Immature natural killer cell (primary cell): ENCODE measurements around the gene LRRIQ4. TPM values are rescaled to one million over a fixed set of nuclear protein-coding genes. Genes with fewer than 3 reads are reported as not detected.

Experiments
- DNase-seq, 3 donors: peaks; one replicate each; pipeline ENCODE4 v3.0.0; 2022; ENCODE audit warnings: mixed read lengths in 1 of 3
- H3K27ac Mint-ChIP-seq, 6 donors: one replicate each; pipeline ENCODE4 v1.8.0; 2020; ENCODE audit warnings: mixed read lengths in 6 of 6, mild to moderate bottlenecking in 5 of 6, inconsistent platforms in 4 of 6, moderate library complexity in 3 of 6
- H3K27me3 Mint-ChIP-seq, 3 donors: one replicate each; pipeline ENCODE4 v1.8.0; 2020 to 2021; ENCODE audit warnings: low read depth in 3 of 3, mild to moderate bottlenecking in 3 of 3, mixed read lengths in 3 of 3, moderate library complexity in 3 of 3, inconsistent platforms in 1 of 3
- H3K36me3 Mint-ChIP-seq, 3 donors: one replicate each; pipeline ENCODE4 v1.8.0; 2020; ENCODE audit warnings: mixed read lengths in 3 of 3, inconsistent platforms in 2 of 3, mild to moderate bottlenecking in 2 of 3
- H3K4me1 Mint-ChIP-seq, 2 donors: one replicate each; pipeline ENCODE4 v1.8.0; 2020; ENCODE audit warnings: inconsistent platforms in 2 of 2, mild to moderate bottlenecking in 2 of 2, mixed read lengths in 2 of 2, moderate library complexity in 1 of 2
- H3K4me3 Mint-ChIP-seq, 5 donors: one replicate each; pipeline ENCODE4 v1.8.0; 2020; ENCODE audit warnings: mild to moderate bottlenecking in 5 of 5, mixed read lengths in 5 of 5, inconsistent platforms in 3 of 5, moderate library complexity in 3 of 5
- H3K9me3 Mint-ChIP-seq, 6 donors: one replicate each; pipeline ENCODE4 v1.8.0; 2020; ENCODE audit warnings: mild to moderate bottlenecking in 6 of 6, mixed read lengths in 6 of 6, inconsistent platforms in 4 of 6, moderate library complexity in 3 of 6
- polyA plus RNA-seq, 3 donors: library from polyadenylated mRNA; unstranded; fragments of 300-500 nt; fragmentation: Illumina TruSeq; gene quantifications; one replicate each; pipeline ENCODE4 v1.2.3, GENCODE V29; 2021

The LRRIQ4 gene
- not detected for polyA plus RNA-seq

DNA sequence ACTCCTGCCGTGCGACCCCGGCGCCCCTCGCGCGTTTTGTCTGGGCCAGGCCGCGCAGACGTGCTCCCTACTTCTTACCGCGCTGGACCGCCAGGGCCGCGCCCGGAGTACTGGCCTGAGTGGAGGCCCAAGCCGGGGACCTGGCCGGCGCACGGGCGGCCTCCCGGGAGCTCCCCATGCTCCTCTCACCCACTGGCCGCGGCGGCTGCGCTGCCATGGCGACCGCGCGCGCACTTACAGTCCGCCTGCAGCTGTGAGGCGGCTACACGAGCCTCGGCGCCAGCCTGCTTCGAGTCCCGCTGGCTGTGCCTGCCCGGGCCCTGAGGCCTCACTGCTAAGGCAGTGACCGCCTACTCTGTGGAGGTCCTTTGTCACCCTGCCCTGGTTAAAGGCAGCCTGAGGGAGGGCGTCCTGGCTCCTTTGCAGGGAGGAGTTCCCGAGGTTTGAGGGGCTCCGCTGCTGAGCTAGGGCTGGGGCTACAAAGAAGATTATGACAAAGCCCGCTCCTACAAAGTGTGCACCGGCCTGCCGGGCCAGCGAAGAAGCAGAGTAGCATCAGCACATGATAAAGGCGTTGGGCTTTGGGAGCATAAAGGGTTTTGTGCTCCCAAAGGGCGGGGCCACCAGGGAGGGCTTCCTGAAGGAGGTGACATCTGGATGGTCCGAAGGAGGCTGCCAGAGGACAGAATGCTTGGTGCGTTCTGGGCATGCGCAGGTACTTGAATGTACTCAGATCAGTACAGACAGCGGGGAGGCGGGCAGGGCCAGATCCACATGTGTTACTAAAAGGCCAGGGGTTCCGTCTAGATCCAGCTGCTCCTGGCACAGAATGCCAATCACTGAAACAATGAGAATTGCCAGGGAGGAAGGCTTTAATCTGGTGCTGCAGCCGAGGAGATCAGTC is at the start of gene LRRIQ4, which contains the start of gene LRRC34:
Gene LRRIQ4 (plus strand): TSS at position 539 of the 904 bp plus-strand sequence. CDS start 9,052 bp downstream, outside the sequence.
Gene LRRC34 (minus strand): TSS at position 573 of the 904 bp plus-strand sequence. CDS start 356 bp downstream, at position 217.
- peaks cover 0 to 10% (median 8%) of the 10 kb centered on the region in 6 donors for H3K9me3 Mint-ChIP-seq
- H3K4me3 Mint-ChIP-seq, result peak within 1 kb of the TSS; percentile 85 to 96 (median 89)
- DNase-seq, result peak; percentile 60 to 63 (median 60)
- H3K36me3 Mint-ChIP-seq, result peaks cover 0 to 4% (median 3%) of the 10 kb centered on the region in 3 donors
- peak within 1 kb of the TSS; percentile 65 to 88 (median 78) for H3K27ac Mint-ChIP-seq
- H3K27me3 Mint-ChIP-seq, result peaks cover 5 to 9% (median 7%) of the 10 kb centered on the region in 3 donors
- peaks cover 27 to 28% of the 10 kb centered on the region in 2 donors for H3K4me1 Mint-ChIP-seq

DNA sequence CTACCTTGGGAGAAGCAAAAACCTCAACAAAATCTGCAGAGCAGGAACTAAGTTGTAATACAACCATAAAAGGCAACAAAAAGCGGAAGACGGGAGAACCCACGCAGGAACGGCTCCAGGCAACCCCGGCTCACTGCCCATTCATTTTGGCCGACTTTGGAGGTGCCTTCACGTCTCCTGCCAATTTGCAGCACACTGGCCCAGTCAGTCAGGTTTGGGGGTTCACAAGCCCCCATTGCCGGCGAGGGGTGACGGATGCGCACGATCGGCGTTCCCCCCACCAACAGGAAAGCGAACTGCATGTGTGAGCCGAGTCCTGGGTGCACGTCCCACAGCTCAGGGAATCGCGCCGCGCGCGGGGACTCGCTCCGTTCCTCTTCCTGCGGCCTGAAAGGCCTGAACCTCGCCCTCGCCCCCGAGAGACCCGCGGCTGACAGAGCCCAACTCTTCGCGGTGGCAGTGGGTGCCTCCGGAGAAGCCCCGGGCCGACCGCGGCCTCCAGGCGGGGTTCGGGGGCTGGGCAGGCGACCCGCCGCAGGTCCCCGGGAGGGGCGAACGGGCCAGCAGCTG is 48.3 kb upstream of the LRRIQ4 start:
- peak overlapping the region; percentile 93 to 97 (median 94) for H3K4me3 Mint-ChIP-seq
- H3K36me3 Mint-ChIP-seq, result no peaks in the 10 kb centered on the region
- H3K27me3 Mint-ChIP-seq, result peaks cover 6 to 14% (median 14%) of the 10 kb centered on the region in 3 donors
- peaks cover 31 to 37% of the 10 kb centered on the region in 2 donors for H3K4me1 Mint-ChIP-seq
- peak overlapping the region; percentile 93 to 98 (median 96) for H3K27ac Mint-ChIP-seq
- H3K9me3 Mint-ChIP-seq, result peaks cover 0 to 2% (median 0%) of the 10 kb centered on the region in 6 donors
- DNase-seq, result no peak

- peak; percentile 89 to 92 (median 90) for DNase-seq
- Mint-ChIP-seq H3K4me1 (peaks cover 32 to 40% of the 10 kb centered on the region in 2 donors), H3K4me3 (peak within 1 kb of the TSS; percentile 93 to 97 (median 94)), H3K27me3 (peaks cover 10 to 18% (median 17%) of the 10 kb centered on the region in 3 donors), H3K27ac (peak within 1 kb of the TSS; percentile 93 to 98 (median 96)), H3K9me3 (peaks cover 0 to 2% (median 0%) of the 10 kb centered on the region in 6 donors), H3K36me3 (no peaks in the 10 kb centered on the region)
Observed at GRCh38 chr3:169764882-169765612, 47.6 kb upstream of the LRRIQ4 start, which contains the start of gene TERC. Gene TERC (minus strand): TSS chr3:169765060.

DNA sequence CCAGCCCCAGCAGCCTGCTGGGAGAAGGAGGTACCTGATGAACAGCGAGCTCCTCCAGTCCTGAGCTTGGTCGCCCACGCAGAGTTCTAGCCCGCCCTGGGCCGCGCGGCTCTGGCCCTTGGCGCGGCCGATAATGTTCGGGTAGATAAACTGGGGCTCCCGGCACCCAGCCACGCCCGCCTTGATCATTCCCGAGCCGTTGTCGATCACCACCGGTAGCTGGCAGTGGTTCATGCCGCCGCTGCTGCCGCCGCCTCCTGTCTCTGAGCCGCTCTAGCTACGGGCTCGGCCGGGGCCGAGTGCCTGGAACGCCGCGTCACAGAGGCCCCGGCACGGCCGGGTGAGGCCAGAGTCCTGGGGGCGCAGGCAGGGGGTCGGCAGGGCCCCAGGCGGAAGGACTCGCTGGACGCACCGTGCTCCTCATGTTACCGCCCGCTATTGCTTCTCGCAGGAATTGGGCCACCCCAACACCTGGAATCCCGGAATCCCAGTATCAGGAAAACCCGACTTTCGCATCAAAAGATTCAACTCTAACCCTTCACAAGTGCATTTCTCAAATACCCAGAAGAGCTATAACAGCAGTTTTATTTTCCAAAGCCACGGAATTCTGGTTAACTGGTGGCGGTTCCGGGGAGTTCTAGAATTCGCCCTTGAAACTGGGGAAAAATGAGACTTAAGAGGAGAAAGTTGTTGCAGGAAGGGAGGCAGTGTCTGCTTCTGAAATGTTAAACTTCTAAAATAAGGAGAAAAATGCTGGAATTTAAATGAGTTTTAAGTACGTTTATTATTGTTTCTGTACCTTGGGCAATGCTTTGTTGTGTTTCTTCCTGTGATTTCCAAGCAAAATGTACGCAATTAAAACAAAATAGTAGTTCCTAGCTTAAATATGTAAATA is 43.1 kb upstream of the LRRIQ4 start, which contains the start of gene ACTRT3:
Gene ACTRT3 (minus strand): TSS at position 275 of the 895 bp plus-strand sequence. CDS start 41 bp downstream, at position 234.
- Mint-ChIP-seq H3K27me3 (peaks cover 26 to 35% (median 35%) of the 10 kb centered on the region in 3 donors), H3K27ac (peak within 1 kb of the TSS; percentile 81 to 90 (median 86)), H3K9me3 (peaks cover 0 to 2% (median 0%) of the 10 kb centered on the region in 6 donors), H3K4me1 (peaks cover 38 to 43% of the 10 kb centered on the region in 2 donors), H3K36me3 (no peaks in the 10 kb centered on the region), H3K4me3 (peak within 1 kb of the TSS; percentile 89 to 97 (median 91))
- DNase-seq, result peak; percentile 43 to 53 (median 51)

GRCh38 chr3:169771497-169772304 is 41.0 kb upstream of the LRRIQ4 start:
- peak overlapping the region; percentile 94 to 100 (median 99) for H3K4me3 Mint-ChIP-seq

GRCh38 chr3:169772305-169772896 is 40.3 kb upstream of the LRRIQ4 start:
- H3K4me3 Mint-ChIP-seq, result peak overlapping the region; percentile 94 to 100 (median 99)
- H3K4me1 Mint-ChIP-seq, result peaks cover 34 to 57% of the 10 kb centered on the region in 2 donors
- DNase-seq, result peak; percentile 69 to 74 (median 72)
- peak overlapping the region; percentile 98 to 100 (median 100) for H3K27ac Mint-ChIP-seq
- H3K9me3 Mint-ChIP-seq, result no peaks in the 10 kb centered on the region
- H3K27me3 Mint-ChIP-seq, result peaks cover 21 to 28% (median 25%) of the 10 kb centered on the region in 3 donors
- H3K36me3 Mint-ChIP-seq, result peaks cover 2 to 14% (median 3%) of the 10 kb centered on the region in 3 donors

More at GRCh38 chr3:169771497-169772304, 41.0 kb upstream of the LRRIQ4 start:
- peaks cover 21 to 28% (median 25%) of the 10 kb centered on the region in 3 donors for H3K27me3 Mint-ChIP-seq
- H3K4me1 Mint-ChIP-seq, result peaks cover 34 to 50% of the 10 kb centered on the region in 2 donors
- H3K36me3 Mint-ChIP-seq, result peaks cover 0 to 7% (median 3%) of the 10 kb centered on the region in 3 donors
- H3K27ac Mint-ChIP-seq, result peak overlapping the region; percentile 98 to 100 (median 100)
- no peaks in the 10 kb centered on the region for H3K9me3 Mint-ChIP-seq
- DNase-seq, result peak; percentile 83 to 86 (median 85)

DNA sequence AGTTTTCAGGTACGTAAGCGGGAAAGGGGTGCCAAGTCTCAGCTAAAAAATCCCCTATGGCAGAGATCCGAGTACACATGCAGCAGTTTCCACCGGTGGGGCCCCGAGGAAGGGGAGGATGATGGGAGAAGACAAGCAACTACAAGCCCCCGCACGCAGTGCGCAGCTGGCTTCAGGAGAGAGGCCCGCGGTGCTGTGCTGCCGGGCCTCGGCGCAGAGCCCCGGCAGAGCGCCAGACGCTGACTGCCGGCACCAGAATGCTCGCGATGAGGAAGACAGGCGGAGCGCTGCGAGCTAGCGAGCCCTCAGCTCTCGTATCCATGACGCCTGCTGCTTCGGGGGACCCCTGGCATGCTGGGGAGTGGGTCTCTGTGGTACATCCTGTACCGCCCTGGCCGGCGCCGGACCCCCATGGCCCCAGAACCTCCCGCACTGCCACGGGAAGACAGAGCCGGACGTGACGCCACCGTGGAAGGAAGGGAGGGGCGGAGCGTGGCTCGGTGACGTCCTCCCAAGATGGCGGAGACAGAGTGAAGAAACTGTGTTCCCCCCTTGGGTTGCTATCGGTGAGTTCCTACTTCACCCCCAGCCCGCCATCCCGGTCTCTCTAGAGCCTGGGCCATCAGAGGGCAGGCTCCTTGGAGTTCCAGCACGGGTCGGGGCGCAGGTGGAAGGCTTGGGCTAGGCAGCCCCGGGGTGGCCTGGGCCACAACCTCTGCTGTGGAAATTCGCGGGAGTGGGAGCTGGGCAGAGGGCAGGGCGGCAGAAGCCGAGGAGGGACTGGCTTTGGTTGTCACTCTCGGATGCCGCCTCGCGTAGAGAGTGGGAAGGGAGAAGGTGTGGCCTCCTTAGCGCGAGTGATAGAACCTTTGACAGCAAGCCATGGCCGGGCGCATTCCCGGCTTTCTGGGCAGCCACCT is 39.5 kb upstream of the LRRIQ4 start, which contains the start of gene MYNN:
Gene MYNN (plus strand): TSS at position 500 of the 920 bp plus-strand sequence. CDS start 900 bp downstream, outside the sequence.
- peak; percentile 91 to 92 (median 92) for DNase-seq
- peaks cover 36 to 64% of the 10 kb centered on the region in 2 donors for H3K4me1 Mint-ChIP-seq
- peaks cover 21 to 28% (median 25%) of the 10 kb centered on the region in 3 donors for H3K27me3 Mint-ChIP-seq
- H3K4me3 Mint-ChIP-seq, result peak within 1 kb of the TSS; percentile 94 to 100 (median 99)
- peaks cover 3 to 19% (median 4%) of the 10 kb centered on the region in 3 donors for H3K36me3 Mint-ChIP-seq
- peak within 1 kb of the TSS; percentile 98 to 100 (median 100) for H3K27ac Mint-ChIP-seq
- no peaks in the 10 kb centered on the region for H3K9me3 Mint-ChIP-seq

DNA sequence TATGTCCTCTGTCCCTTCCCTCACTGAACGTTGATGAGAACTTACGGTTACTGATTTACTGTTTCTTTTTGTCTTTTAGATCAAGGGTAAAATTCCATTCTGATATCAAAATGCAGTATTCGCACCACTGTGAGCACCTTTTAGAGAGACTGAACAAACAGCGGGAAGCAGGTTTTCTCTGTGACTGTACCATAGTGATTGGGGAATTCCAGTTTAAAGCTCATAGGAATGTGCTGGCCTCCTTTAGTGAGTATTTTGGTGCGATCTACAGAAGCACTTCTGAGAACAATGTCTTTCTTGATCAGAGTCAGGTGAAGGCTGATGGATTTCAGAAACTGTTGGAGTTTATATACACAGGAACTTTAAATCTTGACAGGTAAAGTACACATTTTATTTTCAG is 38.5 kb upstream of the LRRIQ4 start:
- no peak for DNase-seq
- Mint-ChIP-seq H3K4me1 (peaks cover 37 to 74% of the 10 kb centered on the region in 2 donors), H3K36me3 (peaks cover 7 to 25% (median 9%) of the 10 kb centered on the region in 3 donors), H3K27ac (peak overlapping the region; percentile 98 to 100 (median 100)), H3K9me3 (no peaks in the 10 kb centered on the region), H3K4me3 (peak overlapping the region; percentile 94 to 100 (median 99)), H3K27me3 (peaks cover 21 to 28% (median 25%) of the 10 kb centered on the region in 3 donors)

- peaks cover 3 to 11% (median 8%) of the 10 kb centered on the region in 3 donors for H3K27me3 Mint-ChIP-seq
- peaks cover 25 to 47% (median 28%) of the 10 kb centered on the region in 3 donors for H3K36me3 Mint-ChIP-seq
- peaks cover 50 to 86% of the 10 kb centered on the region in 2 donors for H3K4me1 Mint-ChIP-seq
- no peak for DNase-seq
- H3K4me3 Mint-ChIP-seq, result no peak overlapping the region
- peak overlapping the region in 2 of 6 donors; percentile 28 to 37 for H3K27ac Mint-ChIP-seq
- no peaks in the 10 kb centered on the region for H3K9me3 Mint-ChIP-seq
Observed at GRCh38 chr3:169777822-169778221, 34.8 kb upstream of the LRRIQ4 start.

DNA sequence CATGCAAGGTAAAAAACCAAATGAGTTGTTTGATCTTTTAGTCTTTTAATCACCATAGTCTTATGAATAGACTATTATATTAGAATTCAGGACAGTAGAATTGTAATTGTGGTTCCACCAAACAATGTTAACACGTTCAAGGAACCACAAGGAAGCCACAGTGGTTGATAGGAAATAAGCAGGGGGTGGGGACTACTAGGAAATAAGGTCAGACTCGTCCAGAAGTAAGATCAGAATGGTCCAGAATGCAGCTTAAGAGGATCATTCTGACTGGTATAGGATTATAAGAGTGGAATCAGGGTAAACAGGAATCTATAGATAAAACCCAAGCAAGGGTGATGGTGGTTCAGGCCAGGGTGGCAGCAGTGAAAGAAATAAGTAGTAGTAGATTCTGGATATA is 31.9 kb upstream of the LRRIQ4 start:
- Mint-ChIP-seq H3K36me3 (peaks cover 33 to 51% (median 35%) of the 10 kb centered on the region in 3 donors), H3K27ac (peak overlapping the region; percentile 3 to 77 (median 58)), H3K27me3 (peaks cover 0 to 2% (median 0%) of the 10 kb centered on the region in 3 donors), H3K4me1 (peaks cover 33 to 63% of the 10 kb centered on the region in 2 donors), H3K4me3 (peak overlapping the region; percentile 56 to 84 (median 64)), H3K9me3 (no peaks in the 10 kb centered on the region)
- peak in 2 of 3 donors; percentile 12 to 28 for DNase-seq
